Activated CD8-positive, alpha-beta memory T cell treated with anti-CD3 and anti-CD28 coated beads, Interleukin-2, amount 10 ng/mL, durations not matched to agents 7 days and 5 days (primary cell): ENCODE data around the gene PTPRD. TPM values are rescaled to one million over a fixed set of nuclear protein-coding genes. Genes with fewer than 3 reads are reported as not detected.
"Not testable (repeated sequence)": the region's sequence is repeated elsewhere in the genome, so short reads cannot be mapped to it uniquely, and the experiment has no call there.

Experiments used
- ATAC-seq: fragments of 150-1000 bp; cut with Tn5 transposase; one replicate; pipeline ENCODE4 v1.10.0; 2021; ENCODE audit warnings: moderate library complexity
- CTCF ChIA-PET: fragments of 350-600 bp; sonication (Branson Sonifier 250); formaldehyde crosslinking; loops from one replicate; lab custom pipeline; 2021; ENCODE audit warnings: antibody characterized with exemption; lab: Charles Lee
- DNase-seq: peaks from one replicate; pipeline ENCODE4 v3.0.0-alpha.2; 2020
- H3K27ac Mint-ChIP-seq: one replicate; pipeline ENCODE4 v1.8.0; 2021; ENCODE audit warnings: mild to moderate bottlenecking, mixed read lengths
- H3K27me3 Mint-ChIP-seq: one replicate; pipeline ENCODE4 v1.8.0; 2021; ENCODE audit warnings: mixed read lengths
- H3K36me3 Mint-ChIP-seq: one replicate; pipeline ENCODE4 v1.8.0; 2021; ENCODE audit warnings: mild to moderate bottlenecking, mixed read lengths
- H3K4me1 Mint-ChIP-seq: one replicate; pipeline ENCODE4 v1.8.0; 2021; ENCODE audit warnings: mixed read lengths
- H3K4me3 Mint-ChIP-seq: one replicate; pipeline ENCODE4 v1.8.0; 2021; ENCODE audit warnings: mild to moderate bottlenecking, moderate library complexity, mixed read lengths
- H3K9me3 Mint-ChIP-seq: one replicate; pipeline ENCODE4 v1.8.0; 2022; ENCODE audit warnings: low read depth, mixed read lengths
- total RNA-seq, 2 experiments: library from RNA; stranded (reverse); gene quantifications; one replicate each; pipeline ENCODE4 v1.2.3, GENCODE V29; 2021

The PTPRD gene
- total RNA-seq, 2 experiments from 2014 or later: 0.07 TPM; not detected in 1

GRCh38 chr9:8713811-8714165 lies 1899.0 kb downstream of the PTPRD start:
- H3K36me3 Mint-ChIP-seq: no peaks in the 10 kb centered on the region
- ATAC-seq (no peak), DNase-seq (no peak)
- H3K4me3 Mint-ChIP-seq: no peak overlapping the region
- no peaks in the 10 kb centered on the region for H3K9me3 Mint-ChIP-seq
- H3K4me1 Mint-ChIP-seq: no peaks in the 10 kb centered on the region
- no peak overlapping the region for H3K27ac Mint-ChIP-seq
- H3K27me3 Mint-ChIP-seq: no peaks in the 10 kb centered on the region
- CTCF ChIA-PET: no interaction called here

GRCh38 chr9:8713149-8713810 lies 1899.5 kb downstream of the PTPRD start:
- Mint-ChIP-seq H3K27ac (no peak overlapping the region), H3K36me3 (no peaks in the 10 kb centered on the region), H3K9me3 (no peaks in the 10 kb centered on the region), H3K27me3 (no peaks in the 10 kb centered on the region), H3K4me3 (no peak overlapping the region), H3K4me1 (no peaks in the 10 kb centered on the region)
- ATAC-seq (no peak), DNase-seq (no peak)
- CTCF ChIA-PET: no interaction called here

- no peak overlapping the region for H3K27ac Mint-ChIP-seq
- ATAC-seq (no peak), DNase-seq (no peak)
- no peaks in the 10 kb centered on the region for H3K36me3 Mint-ChIP-seq
- CTCF ChIA-PET: no interaction called here
- no peaks in the 10 kb centered on the region for H3K27me3 Mint-ChIP-seq
- no peaks in the 10 kb centered on the region for H3K4me1 Mint-ChIP-seq
- no peak overlapping the region for H3K4me3 Mint-ChIP-seq
- H3K9me3 Mint-ChIP-seq: no peaks in the 10 kb centered on the region
Observed at GRCh38 chr9:8709731-8710130, 1903.1 kb downstream of the PTPRD start.

GRCh38 chr9:8708728-8709127 lies 1904.1 kb downstream of the PTPRD start:
- Mint-ChIP-seq H3K36me3 (no peaks in the 10 kb centered on the region), H3K27ac (no peak overlapping the region), H3K9me3 (no peaks in the 10 kb centered on the region), H3K27me3 (no peaks in the 10 kb centered on the region), H3K4me3 (no peak overlapping the region), H3K4me1 (no peaks in the 10 kb centered on the region)
- CTCF ChIA-PET: no interaction called here
- no peak for ATAC-seq
- DNase-seq: no peak

- no peak for DNase-seq
- Mint-ChIP-seq H3K27me3 (no peaks in the 10 kb centered on the region), H3K36me3 (no peaks in the 10 kb centered on the region), H3K27ac (no peak overlapping the region), H3K4me3 (no peak overlapping the region), H3K9me3 (peaks cover 3% of the 10 kb centered on the region), H3K4me1 (no peaks in the 10 kb centered on the region)
- no peak for ATAC-seq
- CTCF ChIA-PET: interaction anchor here (1.3 kb wide), 1 partner anchor 11 kb away, joined by 3 read pairs; no protein-coding TSS in a partner anchor
Observed at GRCh38 chr9:8706998-8707397, 1905.8 kb downstream of the PTPRD start.

GRCh38 chr9:8706531-8706930 lies 1906.3 kb downstream of the PTPRD start:
- Mint-ChIP-seq H3K27me3 (no peaks in the 10 kb centered on the region), H3K36me3 (no peaks in the 10 kb centered on the region), H3K4me1 (no peaks in the 10 kb centered on the region), H3K4me3 (no peak overlapping the region), H3K27ac (no peak overlapping the region), H3K9me3 (peaks cover 3% of the 10 kb centered on the region)
- CTCF ChIA-PET: interaction anchor here (1.3 kb wide), 1 partner anchor 11 kb away, joined by 3 read pairs; no protein-coding TSS in a partner anchor
- ATAC-seq (no peak), DNase-seq (no peak)

- H3K4me3 Mint-ChIP-seq: no peak overlapping the region
- H3K27me3 Mint-ChIP-seq: no peaks in the 10 kb centered on the region
- peaks cover 3% of the 10 kb centered on the region for H3K9me3 Mint-ChIP-seq
- CTCF ChIA-PET: interaction anchor here (1.3 kb wide), 1 partner anchor 12 kb away, joined by 3 read pairs; no protein-coding TSS in a partner anchor
- no peaks in the 10 kb centered on the region for H3K36me3 Mint-ChIP-seq
- ATAC-seq: no peak
- H3K27ac Mint-ChIP-seq: no peak overlapping the region
- DNase-seq: no peak
- H3K4me1 Mint-ChIP-seq: no peaks in the 10 kb centered on the region
Observed at GRCh38 chr9:8705861-8706260, 1906.9 kb downstream of the PTPRD start.

- Mint-ChIP-seq H3K27me3 (no peaks in the 10 kb centered on the region), H3K9me3 (peaks cover 3% of the 10 kb centered on the region), H3K4me3 (no peak overlapping the region), H3K27ac (no peak overlapping the region), H3K36me3 (no peaks in the 10 kb centered on the region), H3K4me1 (no peaks in the 10 kb centered on the region)
- DNase-seq (no peak), ATAC-seq (no peak)
- CTCF ChIA-PET: no interaction called here
Observed at GRCh38 chr9:8703904-8704303, 1908.9 kb downstream of the PTPRD start.

- no peak overlapping the region for H3K4me3 Mint-ChIP-seq
- ATAC-seq: no peak
- H3K4me1 Mint-ChIP-seq: no peaks in the 10 kb centered on the region
- H3K27ac Mint-ChIP-seq: no peak overlapping the region
- no peak for DNase-seq
- H3K9me3 Mint-ChIP-seq: peaks cover 3% of the 10 kb centered on the region
- no peaks in the 10 kb centered on the region for H3K36me3 Mint-ChIP-seq
- CTCF ChIA-PET: no interaction called here
- no peaks in the 10 kb centered on the region for H3K27me3 Mint-ChIP-seq
Observed at GRCh38 chr9:8701904-8702303, 1910.9 kb downstream of the PTPRD start.

- H3K27ac Mint-ChIP-seq: not testable (repeated sequence)
Observed at GRCh38 chr9:8697565-8697964, 1915.2 kb downstream of the PTPRD start.

GRCh38 chr9:8696516-8696915 lies 1916.3 kb downstream of the PTPRD start:
- ATAC-seq (no peak), DNase-seq (no peak)
- H3K27me3 Mint-ChIP-seq: no peaks in the 10 kb centered on the region
- no peaks in the 10 kb centered on the region for H3K4me1 Mint-ChIP-seq
- no peaks in the 10 kb centered on the region for H3K9me3 Mint-ChIP-seq
- no peak overlapping the region for H3K27ac Mint-ChIP-seq
- H3K36me3 Mint-ChIP-seq: no peaks in the 10 kb centered on the region
- H3K4me3 Mint-ChIP-seq: no peak overlapping the region
- CTCF ChIA-PET: no interaction called here

More at GRCh38 chr9:8697565-8697964, 1915.2 kb downstream of the PTPRD start:
- DNase-seq, H3K4me3 Mint-ChIP-seq, H3K36me3 Mint-ChIP-seq, H3K4me1 Mint-ChIP-seq, H3K9me3 Mint-ChIP-seq, H3K27me3 Mint-ChIP-seq, CTCF ChIA-PET, ATAC-seq: not testable (repeated sequence)

- H3K27ac Mint-ChIP-seq: no peak overlapping the region
- ATAC-seq (no peak), DNase-seq (no peak)
- no peaks in the 10 kb centered on the region for H3K9me3 Mint-ChIP-seq
- CTCF ChIA-PET: no interaction called here
- no peaks in the 10 kb centered on the region for H3K36me3 Mint-ChIP-seq
- no peaks in the 10 kb centered on the region for H3K4me1 Mint-ChIP-seq
- H3K27me3 Mint-ChIP-seq: no peaks in the 10 kb centered on the region
- H3K4me3 Mint-ChIP-seq: no peak overlapping the region
Observed at GRCh38 chr9:8694983-8695588, 1917.7 kb downstream of the PTPRD start.

- H3K27me3 Mint-ChIP-seq: no peaks in the 10 kb centered on the region
- no peaks in the 10 kb centered on the region for H3K9me3 Mint-ChIP-seq
- H3K27ac Mint-ChIP-seq: no peak overlapping the region
- no peaks in the 10 kb centered on the region for H3K4me1 Mint-ChIP-seq
- H3K36me3 Mint-ChIP-seq: no peaks in the 10 kb centered on the region
- DNase-seq: no peak
- CTCF ChIA-PET: interaction anchor here (0.6 kb wide), 1 partner anchor 331 kb away, joined by 3 read pairs; no protein-coding TSS in a partner anchor
- ATAC-seq: no peak
- H3K4me3 Mint-ChIP-seq: no peak overlapping the region
Observed at GRCh38 chr9:8693464-8693863, 1919.3 kb downstream of the PTPRD start.

- DNase-seq (no peak), ATAC-seq (no peak)
- CTCF ChIA-PET: no interaction called here
- Mint-ChIP-seq H3K4me3 (no peak overlapping the region), H3K36me3 (no peaks in the 10 kb centered on the region), H3K27ac (no peak overlapping the region), H3K27me3 (peaks cover 2% of the 10 kb centered on the region), H3K9me3 (no peaks in the 10 kb centered on the region), H3K4me1 (no peaks in the 10 kb centered on the region)
Observed at GRCh38 chr9:8686516-8686915, 1926.3 kb downstream of the PTPRD start.
